ENCODE measurements around the gene S1PR1. TPM values are rescaled to one million over a fixed set of nuclear protein-coding genes. Genes with fewer than 3 reads are reported as not detected.

The S1PR1 gene
- total RNA-seq, 2 experiments from 2014 or later: 397 to 414 TPM

GRCh38 chr1:101219924-101220870 lies 16.6 kb upstream of the S1PR1 start:
- ATAC-seq (ENCODE audit: poor library complexity): no peak
- intact Hi-C loops (cut with DNase I, micrococcal nuclease): no loop called here

GRCh38 chr1:101220906-101221305 lies 15.9 kb upstream of the S1PR1 start:
- Mint-ChIP-seq H3K4me1 (ENCODE audit: low read depth) (peaks cover 15% of the 10 kb centered on the region), H3K36me3 (ENCODE audit: low read depth) (no peaks in the 10 kb centered on the region), H3K4me3 (no peak overlapping the region), H3K27ac (no peak overlapping the region), H3K9me3 (no peaks in the 10 kb centered on the region), H3K27me3 (no peaks in the 10 kb centered on the region)
- Histone ChIP-seq H3K36me3 (ENCODE audit: insufficient read depth, low read length) (no peaks in the 10 kb centered on the region), H3K4me3 (ENCODE audit: low read length) (no peak overlapping the region), H3K27ac (ENCODE audit: low read depth in 1 of 2, low read length in 2 of 2) (no peak overlapping the region), H3K9me3 (ENCODE audit: control insufficient read depth in 1 of 2, insufficient read depth in 1 of 2, low read length in 2 of 2) (no peaks in the 10 kb centered on the region), H3K4me1 (ENCODE audit: insufficient read depth, low read length) (peaks cover 3% of the 10 kb centered on the region), H3K27me3 (ENCODE audit: control insufficient read depth in 1 of 2, insufficient read depth in 2 of 2, low read length in 2 of 2) (no peaks in the 10 kb centered on the region)
- DNase-seq: no peak
- no peak for ATAC-seq (ENCODE audit: poor library complexity)
- POLR2A ChIA-PET: no interaction called here
- TF ChIP-seq CTCF (IDR thresholded peaks at IDR 0.05): no peak
- intact Hi-C loops (cut with DNase I, micrococcal nuclease): no loop called here
- CTCF ChIA-PET: interaction anchor here (1.4 kb wide), 1 partner anchor 10 kb away, joined by 3 read pairs; no protein-coding TSS in a partner anchor

More at GRCh38 chr1:101219924-101220870, 16.6 kb upstream of the S1PR1 start:
- Histone ChIP-seq H3K4me1 (ENCODE audit: insufficient read depth, low read length) (peaks cover 3% of the 10 kb centered on the region), H3K9me3 (ENCODE audit: control insufficient read depth in 1 of 2, insufficient read depth in 1 of 2, low read length in 2 of 2) (no peaks in the 10 kb centered on the region), H3K27ac (ENCODE audit: low read depth in 1 of 2, low read length in 2 of 2) (no peak overlapping the region), H3K36me3 (ENCODE audit: insufficient read depth, low read length) (no peaks in the 10 kb centered on the region), H3K4me3 (ENCODE audit: low read length) (no peak overlapping the region), H3K27me3 (ENCODE audit: control insufficient read depth in 1 of 2, insufficient read depth in 2 of 2, low read length in 2 of 2) (no peaks in the 10 kb centered on the region)
- no peak overlapping the region for H3K4me3 Mint-ChIP-seq
- H3K36me3 Mint-ChIP-seq (ENCODE audit: low read depth): no peaks in the 10 kb centered on the region
- POLR2A ChIA-PET: interaction anchor here (0.5 to 0.6 kb wide), 2 partner anchors 16 to 131 kb away, joined by 3 to 5 read pairs; no protein-coding TSS in a partner anchor
- no peak for DNase-seq
- TF ChIP-seq CTCF (IDR thresholded peaks at IDR 0.05): no peak
- CTCF ChIA-PET: interaction anchor here (1.4 kb wide), 1 partner anchor 9 kb away, joined by 3 read pairs; no protein-coding TSS in a partner anchor
- no peaks in the 10 kb centered on the region for H3K9me3 Mint-ChIP-seq
- peaks cover 15% of the 10 kb centered on the region for H3K4me1 Mint-ChIP-seq (ENCODE audit: low read depth)
- no peaks in the 10 kb centered on the region for H3K27me3 Mint-ChIP-seq
- H3K27ac Mint-ChIP-seq: no peak overlapping the region

GRCh38 chr1:101221945-101222429 lies 14.8 kb upstream of the S1PR1 start:
- intact Hi-C loops (cut with DNase I, micrococcal nuclease): no loop called here
- no peaks in the 10 kb centered on the region for H3K36me3 Mint-ChIP-seq (ENCODE audit: low read depth)
- TF ChIP-seq CTCF (IDR thresholded peaks at IDR 0.05): no peak
- Histone ChIP-seq H3K9me3 (ENCODE audit: control insufficient read depth in 1 of 2, insufficient read depth in 1 of 2, low read length in 2 of 2) (no peaks in the 10 kb centered on the region), H3K4me3 (ENCODE audit: low read length) (no peak overlapping the region), H3K27ac (ENCODE audit: low read depth in 1 of 2, low read length in 2 of 2) (no peak overlapping the region), H3K36me3 (ENCODE audit: insufficient read depth, low read length) (no peaks in the 10 kb centered on the region), H3K27me3 (ENCODE audit: control insufficient read depth in 1 of 2, insufficient read depth in 2 of 2, low read length in 2 of 2) (no peaks in the 10 kb centered on the region), H3K4me1 (ENCODE audit: insufficient read depth, low read length) (peaks cover 3% of the 10 kb centered on the region)
- CTCF ChIA-PET: interaction anchor here (0.8 to 1.1 kb wide), 2 partner anchors 16 to 67 kb away, joined by 3 read pairs; no protein-coding TSS in a partner anchor
- H3K27me3 Mint-ChIP-seq: no peaks in the 10 kb centered on the region
- DNase-seq (no peak), ATAC-seq (ENCODE audit: poor library complexity) (no peak)
- peak overlapping the region; percentile 22 for H3K4me3 Mint-ChIP-seq
- H3K9me3 Mint-ChIP-seq: no peaks in the 10 kb centered on the region
- H3K27ac Mint-ChIP-seq: peak overlapping the region; percentile 5
- H3K4me1 Mint-ChIP-seq (ENCODE audit: low read depth): peaks cover 15% of the 10 kb centered on the region
- POLR2A ChIA-PET: no interaction called here
